ENCODE data around the gene FTO.

FTO gene

GRCh38 chr16:53936529-53936928 lies 232.6 kb downstream of the FTO start:
- H3K4me3 ChIP-seq = no peak overlapping the region
- no peak for DNase-seq (ENCODE audit: low spot score)
- TF ChIP-seq CTCF (IDR thresholded peaks at IDR 0.05) = no peak
- no peak overlapping the region for H3K27ac ChIP-seq

GRCh38 chr16:53937161-53937880 lies 233.4 kb downstream of the FTO start:
- H3K27ac ChIP-seq = no peak overlapping the region
- H3K4me3 ChIP-seq = no peak overlapping the region
- TF ChIP-seq CTCF (IDR thresholded peaks at IDR 0.05) = no peak
- no peak for DNase-seq (ENCODE audit: low spot score)

- DNase-seq (ENCODE audit: low spot score) = no peak
- Histone ChIP-seq H3K4me3 (no peak overlapping the region), H3K27ac (no peak overlapping the region)
- TF ChIP-seq CTCF (IDR thresholded peaks at IDR 0.05) = no peak
Observed at GRCh38 chr16:53944025-53944424, 240.1 kb downstream of the FTO start.

GRCh38 chr16:53945996-53946395 lies 242.0 kb downstream of the FTO start:
- H3K4me3 ChIP-seq = no peak overlapping the region
- H3K27ac ChIP-seq = no peak overlapping the region
- no peak for DNase-seq (ENCODE audit: low spot score)
- no peak for TF ChIP-seq CTCF (IDR thresholded peaks at IDR 0.05)

GRCh38 chr16:53946746-53947386 lies 242.9 kb downstream of the FTO start:
- TF ChIP-seq CTCF (IDR thresholded peaks at IDR 0.05) = no peak
- no peak overlapping the region for H3K4me3 ChIP-seq
- H3K27ac ChIP-seq = no peak overlapping the region
- no peak for DNase-seq (ENCODE audit: low spot score)

GRCh38 chr16:53947642-53948041 lies 243.7 kb downstream of the FTO start:
- Histone ChIP-seq H3K4me3 (no peak overlapping the region), H3K27ac (no peak overlapping the region)
- no peak for TF ChIP-seq CTCF (IDR thresholded peaks at IDR 0.05)
- DNase-seq (ENCODE audit: low spot score) = no peak

- no peak for DNase-seq (ENCODE audit: low spot score)
- TF ChIP-seq CTCF (IDR thresholded peaks at IDR 0.05) = no peak
- Histone ChIP-seq H3K4me3 (no peak overlapping the region), H3K27ac (no peak overlapping the region)
Observed at GRCh38 chr16:53948326-53948725, 244.4 kb downstream of the FTO start.
